HCT116 (cell line): ENCODE results near the gene EML3.

Experiments
- POLR2A ChIP-seq: IDR thresholded peaks from 2 replicates; pipeline ENCODE4 v1.7.0; 2011; ENCODE audit warnings: borderline replicate concordance; ENCODE audit not compliant: insufficient read depth, insufficient read length; ENCODE audit errors: extremely low read depth
- RAD21 ChIP-seq: IDR thresholded peaks from 2 replicates; pipeline ENCODE4 v1.6.1; 2012; ENCODE audit warnings: low read depth, mild to moderate bottlenecking
- SRF ChIP-seq: IDR thresholded peaks from 2 replicates; pipeline ENCODE4 v1.6.1; 2012; ENCODE audit warnings: low read depth
- TF ChIP-seq, protein P1 (sequence below), 3 experiments: fragments of 200-600 bp in 1 of 3; sonication (generic) in 1 of 3; IDR thresholded peaks in 2 of 3; conservative IDR thresholded peaks in 1 of 3; 2 replicates each; pipeline ENCODE4 v1.5.1; 2012 to 2017; ENCODE audit warnings: low read depth in 2 of 3, low read length in 2 of 3, antibody characterized with exemption in 1 of 3, borderline replicate concordance in 1 of 3, control low read depth in 1 of 3, mild to moderate bottlenecking in 1 of 3, mixed read lengths in 1 of 3, mixed run types in 1 of 3, moderate library complexity in 1 of 3; ENCODE audit not compliant: insufficient read depth in 1 of 3
- TF ChIP-seq, protein P2 (sequence below): IDR thresholded peaks from 2 replicates; pipeline ENCODE4 v1.6.1; 2012; ENCODE audit warnings: low read depth

DNA sequence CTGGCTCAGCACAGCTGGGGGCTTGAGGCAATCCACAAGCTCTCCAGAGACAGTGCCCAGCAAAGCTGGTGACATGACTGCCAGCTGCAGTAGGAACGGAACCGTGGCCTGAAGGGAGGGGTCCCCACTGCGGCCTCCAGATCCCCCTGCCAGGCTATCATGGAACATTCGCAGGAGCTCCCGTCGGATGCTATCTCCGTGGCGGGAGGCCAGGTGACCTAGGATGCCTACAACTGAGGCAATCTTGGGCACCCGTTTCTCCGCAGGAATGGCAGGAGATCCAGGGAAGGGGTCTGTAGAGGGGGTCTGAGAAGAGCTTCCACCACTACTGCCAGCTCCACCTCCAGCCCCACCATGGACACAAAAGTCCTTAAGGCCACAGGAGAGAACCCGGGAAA lies 36.4 kb upstream of the EML3 start:
- TF ChIP-seq, protein P1, sequence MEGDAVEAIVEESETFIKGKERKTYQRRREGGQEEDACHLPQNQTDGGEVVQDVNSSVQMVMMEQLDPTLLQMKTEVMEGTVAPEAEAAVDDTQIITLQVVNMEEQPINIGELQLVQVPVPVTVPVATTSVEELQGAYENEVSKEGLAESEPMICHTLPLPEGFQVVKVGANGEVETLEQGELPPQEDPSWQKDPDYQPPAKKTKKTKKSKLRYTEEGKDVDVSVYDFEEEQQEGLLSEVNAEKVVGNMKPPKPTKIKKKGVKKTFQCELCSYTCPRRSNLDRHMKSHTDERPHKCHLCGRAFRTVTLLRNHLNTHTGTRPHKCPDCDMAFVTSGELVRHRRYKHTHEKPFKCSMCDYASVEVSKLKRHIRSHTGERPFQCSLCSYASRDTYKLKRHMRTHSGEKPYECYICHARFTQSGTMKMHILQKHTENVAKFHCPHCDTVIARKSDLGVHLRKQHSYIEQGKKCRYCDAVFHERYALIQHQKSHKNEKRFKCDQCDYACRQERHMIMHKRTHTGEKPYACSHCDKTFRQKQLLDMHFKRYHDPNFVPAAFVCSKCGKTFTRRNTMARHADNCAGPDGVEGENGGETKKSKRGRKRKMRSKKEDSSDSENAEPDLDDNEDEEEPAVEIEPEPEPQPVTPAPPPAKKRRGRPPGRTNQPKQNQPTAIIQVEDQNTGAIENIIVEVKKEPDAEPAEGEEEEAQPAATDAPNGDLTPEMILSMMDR (IDR thresholded peaks at IDR 0.05 in 2 of 3, conservative IDR thresholded peaks at IDR 0.05 in 1 of 3; ENCODE audit: borderline replicate concordance in 1 of 3, insufficient read depth in 1 of 3, low read depth in 2 of 3, low read length in 2 of 3) = no peak
- TF ChIP-seq SRF (no peak), POLR2A (no peak), RAD21 (no peak)
- TF ChIP-seq, protein P2, sequence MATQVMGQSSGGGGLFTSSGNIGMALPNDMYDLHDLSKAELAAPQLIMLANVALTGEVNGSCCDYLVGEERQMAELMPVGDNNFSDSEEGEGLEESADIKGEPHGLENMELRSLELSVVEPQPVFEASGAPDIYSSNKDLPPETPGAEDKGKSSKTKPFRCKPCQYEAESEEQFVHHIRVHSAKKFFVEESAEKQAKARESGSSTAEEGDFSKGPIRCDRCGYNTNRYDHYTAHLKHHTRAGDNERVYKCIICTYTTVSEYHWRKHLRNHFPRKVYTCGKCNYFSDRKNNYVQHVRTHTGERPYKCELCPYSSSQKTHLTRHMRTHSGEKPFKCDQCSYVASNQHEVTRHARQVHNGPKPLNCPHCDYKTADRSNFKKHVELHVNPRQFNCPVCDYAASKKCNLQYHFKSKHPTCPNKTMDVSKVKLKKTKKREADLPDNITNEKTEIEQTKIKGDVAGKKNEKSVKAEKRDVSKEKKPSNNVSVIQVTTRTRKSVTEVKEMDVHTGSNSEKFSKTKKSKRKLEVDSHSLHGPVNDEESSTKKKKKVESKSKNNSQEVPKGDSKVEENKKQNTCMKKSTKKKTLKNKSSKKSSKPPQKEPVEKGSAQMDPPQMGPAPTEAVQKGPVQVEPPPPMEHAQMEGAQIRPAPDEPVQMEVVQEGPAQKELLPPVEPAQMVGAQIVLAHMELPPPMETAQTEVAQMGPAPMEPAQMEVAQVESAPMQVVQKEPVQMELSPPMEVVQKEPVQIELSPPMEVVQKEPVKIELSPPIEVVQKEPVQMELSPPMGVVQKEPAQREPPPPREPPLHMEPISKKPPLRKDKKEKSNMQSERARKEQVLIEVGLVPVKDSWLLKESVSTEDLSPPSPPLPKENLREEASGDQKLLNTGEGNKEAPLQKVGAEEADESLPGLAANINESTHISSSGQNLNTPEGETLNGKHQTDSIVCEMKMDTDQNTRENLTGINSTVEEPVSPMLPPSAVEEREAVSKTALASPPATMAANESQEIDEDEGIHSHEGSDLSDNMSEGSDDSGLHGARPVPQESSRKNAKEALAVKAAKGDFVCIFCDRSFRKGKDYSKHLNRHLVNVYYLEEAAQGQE = no peak
